Endothelial cell of hepatic sinusoid (primary cell): Measurements from ENCODE around the gene PSMG1.
"Not testable (repeated sequence)": the region's sequence is repeated elsewhere in the genome, so short reads cannot be mapped to it uniquely, and the experiment has no call there.

ENCODE experiments used
- in situ Hi-C: cut with HindIII; loops from 2 replicates; pipeline ENCODE4 v1.10.0; 2017; ENCODE audit warnings: low sequenced_read_pairs

The PSMG1 gene

DNA sequence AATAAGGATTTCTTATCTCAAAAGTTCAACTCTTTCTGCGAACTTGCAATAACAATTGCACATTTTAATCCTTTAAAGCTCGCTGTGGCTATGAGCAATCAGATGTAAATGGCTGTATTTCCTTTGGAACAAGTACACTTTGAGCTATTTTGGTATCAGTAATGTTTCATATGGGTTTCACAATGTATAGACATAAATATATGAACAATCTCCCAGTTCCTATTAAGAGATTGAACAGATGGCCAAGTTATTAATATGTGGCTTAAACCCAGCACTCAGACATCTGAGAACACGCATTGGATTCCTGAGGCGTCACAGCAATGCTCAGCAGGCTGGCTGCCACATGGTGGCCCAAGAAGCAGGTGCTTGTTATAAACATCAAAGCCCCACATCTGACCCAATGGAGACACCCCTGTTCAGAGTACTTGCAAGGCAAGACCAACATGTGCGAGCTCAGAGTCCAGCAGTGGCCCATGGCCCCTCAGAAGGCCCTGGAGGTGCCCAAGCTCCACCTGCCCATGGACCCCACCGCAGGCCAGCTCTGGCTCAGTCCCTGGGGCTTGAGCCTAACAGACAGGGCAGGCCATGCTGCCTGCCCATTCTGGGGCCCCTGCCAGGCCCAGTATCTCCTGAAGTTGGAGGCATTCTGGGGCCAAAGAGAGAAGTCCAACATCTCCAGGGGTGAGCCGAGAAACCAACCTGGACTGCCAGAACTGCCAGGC is 23.7 kb downstream of the PSMG1 start:
- in situ Hi-C loops = no loop called here

- in situ Hi-C loops = not testable (repeated sequence)
These were observed 26.0 kb downstream of the PSMG1 start for GRCh38 chr21:39157241-39157640.

GRCh38 chr21:39156024-39156423 is 27.2 kb downstream of the PSMG1 start:
- in situ Hi-C loops = no loop called here

- in situ Hi-C loops = no loop called here
These were observed 27.7 kb downstream of the PSMG1 start for GRCh38 chr21:39155578-39155977.

- in situ Hi-C loops = loop anchor here (5.0 kb wide), 1 partner anchor 42 kb away; no protein-coding TSS in a partner anchor
These were observed 29.4 kb downstream of the PSMG1 start for GRCh38 chr21:39153842-39154241.

DNA sequence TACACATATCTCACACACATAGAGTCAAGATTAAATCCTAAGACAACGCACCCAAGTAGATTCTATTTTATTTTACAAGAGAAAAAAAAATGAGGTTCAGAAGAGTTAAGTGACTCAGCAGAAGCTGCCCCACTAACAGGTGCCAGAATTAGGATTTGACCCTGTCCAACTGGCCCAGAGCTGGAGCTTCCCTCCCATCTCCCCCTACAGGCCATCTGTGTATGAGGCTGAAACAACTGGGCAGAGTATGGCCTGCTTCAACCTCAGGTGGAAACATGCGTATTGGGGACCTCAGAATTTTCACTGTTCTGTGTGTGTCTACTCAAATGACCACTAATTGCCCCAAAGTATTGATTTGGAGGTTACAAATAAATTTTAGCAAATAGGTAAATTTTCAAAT is 29.9 kb downstream of the PSMG1 start:
- in situ Hi-C loops = loop anchor here (5.0 kb wide), 1 partner anchor 41 kb away; no protein-coding TSS in a partner anchor

DNA sequence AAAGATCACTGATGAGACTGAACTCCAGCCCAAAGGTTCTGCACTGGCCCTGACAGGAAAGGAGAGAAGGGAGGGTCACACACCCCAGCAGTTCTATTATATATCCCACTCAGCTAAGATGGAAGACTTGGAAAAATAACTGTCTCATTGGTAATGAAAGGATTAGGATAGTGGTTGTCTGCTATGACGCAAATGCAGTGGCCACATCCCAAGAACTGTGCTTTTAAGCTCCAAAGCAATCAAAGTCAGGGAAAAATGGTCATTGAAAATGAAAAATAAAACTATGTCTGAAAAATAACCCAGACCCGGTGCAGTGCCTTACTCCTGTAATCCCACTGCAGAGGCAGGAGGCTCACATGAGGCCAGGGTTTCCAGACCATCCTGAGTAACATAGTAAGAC is 31.0 kb downstream of the PSMG1 start:
- in situ Hi-C loops = loop anchor here (5.0 kb wide), 1 partner anchor 40 kb away; no protein-coding TSS in a partner anchor

DNA sequence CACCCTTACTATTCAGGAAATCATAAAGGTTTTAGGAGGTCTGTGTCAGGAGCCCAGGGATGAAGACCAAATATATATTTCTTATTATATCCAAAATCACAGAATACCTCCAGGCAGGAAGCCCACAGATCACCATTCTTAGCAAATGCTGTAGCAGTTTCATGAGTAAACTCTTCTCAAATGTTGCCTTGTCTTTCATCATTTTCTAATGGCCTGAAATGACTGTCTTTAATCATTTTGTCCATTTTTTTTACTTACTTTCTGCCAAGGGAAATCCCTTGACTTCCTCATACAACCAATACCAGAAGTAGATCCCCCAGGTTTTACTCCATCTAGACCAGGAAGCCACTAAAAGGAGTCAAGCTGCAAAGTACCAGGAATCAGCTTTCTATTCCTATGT is 32.4 kb downstream of the PSMG1 start:
- in situ Hi-C loops = loop anchor here (5.0 kb wide), 1 partner anchor 39 kb away; no protein-coding TSS in a partner anchor

DNA sequence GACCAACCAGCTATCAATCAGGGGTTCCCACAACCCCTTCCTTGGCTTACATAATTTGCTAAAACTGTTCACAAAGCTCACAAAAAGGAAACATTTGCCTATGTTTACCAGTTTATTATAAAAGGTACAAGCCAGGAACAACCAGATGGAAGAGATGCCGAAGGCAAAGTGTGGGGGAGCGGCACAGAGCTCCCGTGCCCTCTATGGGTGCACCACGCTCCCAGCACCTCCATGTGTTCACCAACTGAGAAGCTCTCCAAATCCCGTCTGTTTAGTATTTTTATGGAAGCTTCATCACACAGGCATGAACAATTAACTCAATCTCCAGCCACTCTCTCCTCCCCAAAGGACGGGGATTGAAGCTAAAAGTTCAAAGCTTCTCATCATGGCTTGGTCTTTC is 32.9 kb downstream of the PSMG1 start:
- in situ Hi-C loops = loop anchor here (5.0 kb wide), 1 partner anchor 38 kb away; no protein-coding TSS in a partner anchor

DNA sequence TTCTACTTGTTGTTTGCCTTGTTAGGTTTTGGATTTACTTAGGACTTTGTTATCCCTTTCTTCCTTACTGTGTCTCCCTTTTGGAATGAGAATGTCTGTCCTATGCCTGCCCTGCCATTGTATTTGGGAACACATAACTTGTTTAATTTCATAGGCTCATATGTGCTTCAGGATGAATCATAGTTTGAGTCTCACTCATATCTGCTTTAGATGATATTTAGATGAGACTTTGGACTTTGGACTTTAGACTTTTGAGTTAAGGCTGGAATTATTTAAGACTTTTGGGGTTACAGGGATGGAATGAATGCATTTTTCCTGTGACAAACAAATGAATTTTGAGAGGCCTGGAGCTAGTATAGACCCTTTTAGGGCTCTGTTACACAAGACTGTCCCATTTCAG is 33.4 kb downstream of the PSMG1 start:
- in situ Hi-C loops = loop anchor here (5.0 kb wide), 1 partner anchor 38 kb away; no protein-coding TSS in a partner anchor

GRCh38 chr21:39148975-39149374 is 34.3 kb downstream of the PSMG1 start:
- in situ Hi-C loops = no loop called here

- in situ Hi-C loops = no loop called here
These were observed 39.1 kb downstream of the PSMG1 start for GRCh38 chr21:39144191-39144590.

GRCh38 chr21:39142972-39143371 is 40.3 kb downstream of the PSMG1 start:
- in situ Hi-C loops = no loop called here

GRCh38 chr21:39141502-39141901 is 41.7 kb downstream of the PSMG1 start:
- in situ Hi-C loops = no loop called here

DNA sequence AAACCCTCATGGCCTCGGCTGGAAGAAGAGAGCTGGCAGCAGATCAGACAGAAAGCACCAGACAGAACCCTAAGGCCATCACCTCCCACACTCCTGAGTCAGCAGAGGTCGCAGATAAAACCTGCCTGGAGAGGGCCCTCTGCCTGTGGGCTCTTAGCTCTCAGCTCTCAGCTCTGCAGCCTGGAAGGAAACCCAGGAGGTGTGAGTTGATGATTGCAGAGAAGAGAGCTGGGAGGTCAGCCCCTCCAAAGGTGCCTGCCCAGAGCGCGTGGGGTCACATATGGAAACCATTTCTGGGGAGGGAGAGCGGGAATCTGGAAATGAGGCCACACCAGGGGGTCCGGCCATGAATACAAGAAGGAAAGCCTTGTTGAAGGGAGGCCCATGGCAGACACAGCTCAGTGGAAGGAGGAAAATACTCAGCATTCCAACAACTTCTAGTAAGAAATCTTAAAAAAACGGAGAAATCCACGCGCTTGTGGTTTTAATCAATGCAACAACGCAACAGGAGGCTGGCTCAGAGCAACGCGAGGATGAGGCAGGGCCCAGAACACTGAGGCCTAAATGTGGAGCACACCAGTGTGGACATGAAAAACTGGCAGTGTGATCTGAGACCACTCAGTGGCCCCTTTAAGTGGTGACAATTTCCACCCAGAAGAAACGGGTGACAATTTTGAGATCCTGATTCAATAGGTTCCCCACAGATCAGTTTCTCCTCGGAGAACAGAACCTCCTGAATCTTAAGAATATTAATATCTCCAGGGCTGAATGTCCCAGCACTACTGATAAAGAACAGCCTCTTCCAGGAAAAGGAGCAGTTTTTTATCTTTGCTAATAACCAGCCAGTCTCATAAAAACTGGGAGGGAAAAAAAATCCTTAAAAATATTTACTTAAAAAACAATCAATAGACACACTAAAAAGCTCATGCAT is 45.7 kb downstream of the PSMG1 start:
- in situ Hi-C loops = no loop called here

DNA sequence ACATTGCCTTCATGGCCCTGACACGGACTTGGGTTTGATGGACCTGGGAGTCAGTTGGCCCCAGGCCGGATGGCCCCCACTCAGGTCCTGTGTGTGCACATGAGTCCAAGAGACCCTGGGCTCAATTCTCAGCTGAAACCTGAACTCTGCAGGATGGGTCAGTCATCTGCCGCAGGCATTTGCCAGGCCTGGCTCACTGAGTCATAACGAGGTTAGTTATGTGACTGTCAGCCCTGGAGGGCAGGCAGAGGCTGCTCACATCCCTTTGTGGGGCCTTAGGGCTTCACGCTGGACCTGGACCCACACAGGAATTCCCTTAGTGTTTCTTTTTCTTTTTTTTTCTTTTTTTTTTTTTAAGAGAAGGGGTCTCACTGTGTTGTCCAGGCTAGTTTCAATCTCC is 46.5 kb downstream of the PSMG1 start:
- in situ Hi-C loops = no loop called here

- in situ Hi-C loops = not testable (repeated sequence)
These were observed 47.1 kb downstream of the PSMG1 start for GRCh38 chr21:39136138-39136537.

- in situ Hi-C loops = no loop called here
These were observed 48.9 kb downstream of the PSMG1 start for GRCh38 chr21:39134288-39134810.

GRCh38 chr21:39132248-39132647 is 51.0 kb downstream of the PSMG1 start:
- in situ Hi-C loops = no loop called here

GRCh38 chr21:39131791-39132190 is 51.5 kb downstream of the PSMG1 start:
- in situ Hi-C loops = no loop called here

GRCh38 chr21:39127506-39127905 is 55.7 kb downstream of the PSMG1 start:
- in situ Hi-C loops = no loop called here

GRCh38 chr21:39126486-39126806 is 56.8 kb downstream of the PSMG1 start:
- in situ Hi-C loops = no loop called here
